Endodermal cell (in vitro differentiated cells): ENCODE measurements around the gene FAM83E. TPM values are rescaled to one million over a fixed set of nuclear protein-coding genes. Genes with fewer than 3 reads are reported as not detected.
A peak's percentile ranks its signal among the peaks of the same experiment; 100 is the strongest.
"Not testable (repeated sequence)": the region's sequence is repeated elsewhere in the genome, so short reads cannot be mapped to it uniquely, and the experiment has no call there.

ENCODE experiments used
- DNase-seq: peaks from one replicate; pipeline ENCODE4 v3.0.0-alpha.2; 2017
- H3K27ac ChIP-seq: 2 replicates; pipeline ENCODE4 v1.5.1; 2013; ENCODE audit warnings: mild to moderate bottlenecking, low read depth, low read length, moderate library complexity
- H3K27me3 ChIP-seq: 2 replicates; pipeline ENCODE4 v1.6.1; 2013; ENCODE audit warnings: mild to moderate bottlenecking, low read length, moderate library complexity; ENCODE audit not compliant: insufficient read depth, control insufficient read depth, poor library complexity, severe bottlenecking
- H3K36me3 ChIP-seq: 2 replicates; pipeline ENCODE4 v1.7.0; 2013; ENCODE audit warnings: mild to moderate bottlenecking, low read length, moderate library complexity; ENCODE audit not compliant: control insufficient read depth, insufficient read depth
- H3K4me1 ChIP-seq: one replicate; pipeline ENCODE4 v1.7.0; 2013; ENCODE audit warnings: low read length; ENCODE audit not compliant: control insufficient read depth, insufficient read depth
- H3K4me3 ChIP-seq: 2 replicates; pipeline ENCODE4 v1.5.1; 2013; ENCODE audit warnings: mild to moderate bottlenecking, low read length, moderate library complexity
- H3K9ac ChIP-seq: 2 replicates; pipeline ENCODE4 v1.6.1; 2013; ENCODE audit warnings: mild to moderate bottlenecking, low read length, moderate library complexity; ENCODE audit not compliant: poor library complexity, severe bottlenecking; ENCODE audit errors: extremely low read depth
- H3K9me3 ChIP-seq: 2 replicates; pipeline ENCODE4 v1.6.1; 2013; ENCODE audit warnings: mild to moderate bottlenecking, low read length, moderate library complexity; ENCODE audit not compliant: control insufficient read depth
- H3K27ac Mint-ChIP-seq: 2 replicates; pipeline ENCODE4 v1.8.0; 2020; ENCODE audit warnings: mixed read lengths
- H3K27me3 Mint-ChIP-seq: 2 replicates; pipeline ENCODE4 v1.8.0; 2021; ENCODE audit warnings: mild to moderate bottlenecking, mixed read lengths; ENCODE audit not compliant: insufficient read depth
- H3K36me3 Mint-ChIP-seq: 2 replicates; pipeline ENCODE4 v1.8.0; 2020; ENCODE audit warnings: low read depth, mixed read lengths
- H3K4me1 Mint-ChIP-seq: 2 replicates; pipeline ENCODE4 v1.8.0; 2020; ENCODE audit warnings: mixed read lengths
- H3K4me3 Mint-ChIP-seq: 2 replicates; pipeline ENCODE4 v1.8.0; 2020; ENCODE audit warnings: mild to moderate bottlenecking, moderate library complexity, mixed read lengths
- H3K9me3 Mint-ChIP-seq: 2 replicates; pipeline ENCODE4 v1.8.0; 2020; ENCODE audit warnings: mild to moderate bottlenecking, mixed read lengths
- WGBS, 2 experiments: methylation state at CpG; one replicate each; pipeline versions ENCODE4 v1.1.5 to v1.1.7; 2013; ENCODE audit warnings: missing lambda C conversion rate in 2 of 2, mixed read lengths in 1 of 2; ENCODE audit not compliant: insufficient coverage in 1 of 2, insufficient read length in 1 of 2; 5-methylcytosine and 5-hydroxymethylcytosine counted together
- total RNA-seq, 2 donors: library from RNA; stranded (reverse); fragmentation: NEBNext Ultra II Directional in 1 of 2; extraction: Animal tissue kit (Norgen Biotek cat#: 25700) in 1 of 2; gene quantifications; 2 replicates in 1 of 2; 3 replicates in 1 of 2; pipeline ENCODE4 v1.2.1, GENCODE V29; 2021
- TF ChIP-seq, protein P1 (sequence below): fragments of 200-600 bp; sonication (generic); conservative IDR thresholded peaks from 2 replicates; pipeline ENCODE4 v1.5.0; 2021; ENCODE audit warnings: antibody characterized with exemption, mild to moderate bottlenecking

Gene FAM83E
- total RNA-seq, 2 donors from 2014 or later = 4.4 to 5.7 TPM

- no peak for DNase-seq
Observed at GRCh38 chr19:48658483-48658882, 43.6 kb upstream of the FAM83E start.

DNA sequence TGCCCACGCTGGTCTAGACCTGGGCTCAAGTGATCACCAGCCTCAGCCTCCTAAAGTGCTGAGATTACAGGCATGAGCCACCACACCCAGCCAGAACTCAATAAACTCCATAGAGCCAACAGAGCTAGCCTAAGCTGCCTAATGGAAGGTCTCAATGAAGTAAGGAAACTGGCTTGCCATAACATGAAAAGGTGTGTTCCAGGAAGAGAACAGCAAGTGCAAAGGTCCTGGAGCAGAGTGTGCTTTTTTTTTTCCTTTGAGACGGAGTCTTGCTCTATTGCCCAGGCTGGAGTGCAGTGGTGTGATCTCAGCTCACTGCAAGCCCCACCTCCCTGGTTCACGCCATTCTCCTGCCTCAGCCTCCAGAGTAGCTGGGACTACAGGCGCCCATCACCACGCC, 43.0 kb upstream of the FAM83E start:
- not testable (repeated sequence) for H3K27ac Mint-ChIP-seq, H3K9me3 Mint-ChIP-seq, H3K27me3 Mint-ChIP-seq, H3K27ac ChIP-seq, H3K4me3 Mint-ChIP-seq, DNase-seq, H3K4me1 ChIP-seq, H3K36me3 ChIP-seq, H3K36me3 Mint-ChIP-seq, H3K9me3 ChIP-seq, H3K9ac ChIP-seq, H3K27me3 ChIP-seq, H3K4me3 ChIP-seq
- WGBS, 2 experiments = 90 to 96% methylated on average over 2 to 5 of the region's 5 CpGs
- H3K4me1 Mint-ChIP-seq = peaks cover 14% of the 10 kb centered on the region

More at GRCh38 chr19:48658483-48658882, 43.6 kb upstream of the FAM83E start:
- no peak overlapping the region for H3K4me3 Mint-ChIP-seq
- H3K4me1 Mint-ChIP-seq = peaks cover 14% of the 10 kb centered on the region
- H3K27me3 ChIP-seq = no peaks in the 10 kb centered on the region
- H3K9me3 ChIP-seq = no peaks in the 10 kb centered on the region
- H3K36me3 Mint-ChIP-seq = no peaks in the 10 kb centered on the region
- no peaks in the 10 kb centered on the region for H3K4me1 ChIP-seq
- H3K9me3 Mint-ChIP-seq = peaks cover 6% of the 10 kb centered on the region
- no peak overlapping the region for H3K4me3 ChIP-seq
- WGBS, 2 experiments = 90 to 91% methylated on average over 5 to 6 of the region's 6 CpGs
- no peak overlapping the region for H3K27ac ChIP-seq
- H3K27me3 Mint-ChIP-seq = peaks cover 9% of the 10 kb centered on the region
- H3K36me3 ChIP-seq = no peaks in the 10 kb centered on the region
- no peak overlapping the region for H3K9ac ChIP-seq
- TF ChIP-seq, protein P1, sequence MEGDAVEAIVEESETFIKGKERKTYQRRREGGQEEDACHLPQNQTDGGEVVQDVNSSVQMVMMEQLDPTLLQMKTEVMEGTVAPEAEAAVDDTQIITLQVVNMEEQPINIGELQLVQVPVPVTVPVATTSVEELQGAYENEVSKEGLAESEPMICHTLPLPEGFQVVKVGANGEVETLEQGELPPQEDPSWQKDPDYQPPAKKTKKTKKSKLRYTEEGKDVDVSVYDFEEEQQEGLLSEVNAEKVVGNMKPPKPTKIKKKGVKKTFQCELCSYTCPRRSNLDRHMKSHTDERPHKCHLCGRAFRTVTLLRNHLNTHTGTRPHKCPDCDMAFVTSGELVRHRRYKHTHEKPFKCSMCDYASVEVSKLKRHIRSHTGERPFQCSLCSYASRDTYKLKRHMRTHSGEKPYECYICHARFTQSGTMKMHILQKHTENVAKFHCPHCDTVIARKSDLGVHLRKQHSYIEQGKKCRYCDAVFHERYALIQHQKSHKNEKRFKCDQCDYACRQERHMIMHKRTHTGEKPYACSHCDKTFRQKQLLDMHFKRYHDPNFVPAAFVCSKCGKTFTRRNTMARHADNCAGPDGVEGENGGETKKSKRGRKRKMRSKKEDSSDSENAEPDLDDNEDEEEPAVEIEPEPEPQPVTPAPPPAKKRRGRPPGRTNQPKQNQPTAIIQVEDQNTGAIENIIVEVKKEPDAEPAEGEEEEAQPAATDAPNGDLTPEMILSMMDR = no peak
- no peak overlapping the region for H3K27ac Mint-ChIP-seq

DNA sequence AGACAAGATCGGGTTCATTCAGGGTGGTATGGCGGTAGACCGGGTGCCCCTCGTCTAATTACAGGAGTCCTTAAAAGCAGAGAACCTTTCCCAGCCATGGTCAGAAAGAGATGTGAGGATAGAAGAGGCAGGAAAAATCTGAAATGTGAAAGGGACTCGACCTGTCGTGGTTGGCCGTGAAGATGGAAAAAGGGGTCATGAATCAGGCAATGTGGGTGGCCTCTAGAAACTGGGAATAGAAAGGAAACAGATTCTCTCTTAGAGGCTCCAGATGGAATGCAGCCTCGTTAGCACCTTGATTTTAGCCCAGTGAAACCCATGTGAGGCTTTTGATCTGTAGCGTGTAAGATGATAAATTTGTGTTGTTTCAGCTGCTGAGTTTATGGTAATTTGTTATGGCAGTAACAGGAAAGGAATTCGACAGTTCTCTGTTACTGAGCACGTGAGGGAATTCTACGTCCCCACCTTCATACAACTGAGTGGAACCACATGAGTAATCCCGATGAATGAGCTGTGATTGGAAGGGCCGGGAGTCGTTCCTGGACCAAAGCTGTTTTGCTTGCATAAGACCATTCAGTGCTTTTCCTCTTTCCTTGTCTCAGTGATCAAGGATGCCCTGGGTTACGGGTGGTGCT, 42.1 kb upstream of the FAM83E start:
- no peak overlapping the region for H3K27ac Mint-ChIP-seq
- WGBS, 2 experiments = 44 to 54% methylated on average over 11 to 16 of the region's 16 CpGs
- no peak overlapping the region for H3K9ac ChIP-seq
- H3K4me3 Mint-ChIP-seq = no peak overlapping the region
- H3K9me3 ChIP-seq = no peaks in the 10 kb centered on the region
- no peaks in the 10 kb centered on the region for H3K4me1 ChIP-seq
- H3K36me3 Mint-ChIP-seq = no peaks in the 10 kb centered on the region
- DNase-seq = peak; percentile 73
- H3K9me3 Mint-ChIP-seq = peaks cover 7% of the 10 kb centered on the region
- no peaks in the 10 kb centered on the region for H3K36me3 ChIP-seq
- peaks cover 16% of the 10 kb centered on the region for H3K4me1 Mint-ChIP-seq
- no peaks in the 10 kb centered on the region for H3K27me3 ChIP-seq
- TF ChIP-seq, protein P1 = no peak
- peaks cover 7% of the 10 kb centered on the region for H3K27me3 Mint-ChIP-seq
- no peak overlapping the region for H3K4me3 ChIP-seq
- H3K27ac ChIP-seq = no peak overlapping the region
